Caco-2 (cell line): ENCODE measurements around the gene MKX. TPM values are rescaled to one million over a fixed set of nuclear protein-coding genes. Genes with fewer than 3 reads are reported as not detected.

Experiments
- BruUV-seq: library from RNA; stranded (reverse); fragments of 400-500 nt; replicated peaks from 2 replicates; lab custom pipeline; 2021; lab: Mats Ljungman, UMichigan
- CTCF ChIA-PET: fragments of 300-600 bp; sonication (Branson Sonifier 250); formaldehyde crosslinking; loops from one replicate; lab custom pipeline; 2022; ENCODE audit warnings: antibody characterized with exemption; lab: Charles Lee
- POLR2A ChIA-PET: fragments of 300-600 bp; sonication (Branson Sonifier 250); formaldehyde crosslinking; loops from one replicate; lab custom pipeline; 2022; ENCODE audit warnings: antibody characterized with exemption; lab: Charles Lee
- DNase-seq, 2 experiments: peaks; one replicate each; pipeline versions ENCODE4 v3.0.0 to v3.0.0-alpha.2; 2020 to 2022
- H3K27me3 ChIP-seq: replicated peaks from 2 replicates; pipeline ENCODE4 v1.6.0; 2011; ENCODE audit warnings: low read length; ENCODE audit not compliant: control insufficient read depth, insufficient read depth
- H3K36me3 ChIP-seq: 2 replicates; pipeline ENCODE4 v1.5.1; 2011; ENCODE audit warnings: low read length; ENCODE audit not compliant: control insufficient read depth, insufficient read depth
- H3K4me1 ChIP-seq: fragments of 250-450 bp; sonication (Bioruptor Pico); 2 replicates; pipeline ENCODE4 v1.5.1; 2020; ENCODE audit warnings: mild to moderate bottlenecking
- H3K4me3 ChIP-seq: 2 replicates; pipeline ENCODE4 v1.5.1; 2011; ENCODE audit warnings: low read depth, mild to moderate bottlenecking, control low read depth, low read length
- H3K9me3 ChIP-seq: fragments of 250-450 bp; sonication (Bioruptor Pico); 2 replicates; pipeline ENCODE4 v1.5.1; 2020; ENCODE audit warnings: mild to moderate bottlenecking, moderate library complexity
- H3K27ac Mint-ChIP-seq: one replicate; pipeline ENCODE4 v1.8.0; 2022; ENCODE audit warnings: mixed read lengths; ENCODE audit not compliant: unreplicated experiment
- H3K27me3 Mint-ChIP-seq: one replicate; pipeline ENCODE4 v1.8.0; 2022; ENCODE audit warnings: mixed read lengths; ENCODE audit not compliant: insufficient read depth, unreplicated experiment
- H3K36me3 Mint-ChIP-seq: one replicate; pipeline ENCODE4 v1.8.0; 2022; ENCODE audit warnings: mild to moderate bottlenecking, mixed read lengths; ENCODE audit not compliant: insufficient read depth, unreplicated experiment
- H3K4me1 Mint-ChIP-seq: one replicate; pipeline ENCODE4 v1.8.0; 2022; ENCODE audit warnings: low read depth, mixed read lengths; ENCODE audit not compliant: unreplicated experiment
- H3K4me3 Mint-ChIP-seq: one replicate; pipeline ENCODE4 v1.8.0; 2022; ENCODE audit warnings: mild to moderate bottlenecking, moderate library complexity, mixed read lengths; ENCODE audit not compliant: unreplicated experiment
- H3K9me3 Mint-ChIP-seq: one replicate; pipeline ENCODE4 v1.8.0; 2022; ENCODE audit warnings: mixed read lengths; ENCODE audit not compliant: unreplicated experiment
- CTCF ChIP-seq, 2 experiments: fragments of 200-600 bp in 1 of 2; IDR thresholded peaks; 1 replicate in 1 of 2; 2 replicates in 1 of 2; pipeline versions ENCODE4 v1.5.1 to v1.8.0; 2011 to 2022; ENCODE audit warnings: antibody characterized with exemption in 1 of 2, control low read depth in 1 of 2, inconsistent platforms in 1 of 2, low read depth in 1 of 2, low read length in 1 of 2, mild to moderate bottlenecking in 1 of 2, moderate library complexity in 1 of 2; ENCODE audit not compliant: insufficient read depth in 1 of 2, severe bottlenecking in 1 of 2, unreplicated experiment in 1 of 2
- intact Hi-C: fragments of 100-400 bp; cut with micrococcal nuclease; formaldehyde crosslinking; loops from one replicate; pipeline ENCODE4 v1.10.0; 2022; ENCODE audit not compliant: unreplicated experiment
- total RNA-seq: library from RNA; stranded (reverse); gene quantifications from 2 replicates; pipeline ENCODE4 v1.2.3, GENCODE V29; 2022

MKX gene
- total RNA-seq, 1 experiment from 2014 or later, result 0.64 TPM

- H3K36me3 Mint-ChIP-seq, result no peaks in the 10 kb centered on the region
- H3K27me3 Mint-ChIP-seq, result peaks cover 28% of the 10 kb centered on the region
- Histone ChIP-seq H3K4me3 (peak overlapping the region; percentile 75), H3K4me1 (peaks cover 25% of the 10 kb centered on the region), H3K27me3 (peaks cover 11% of the 10 kb centered on the region), H3K9me3 (no peaks in the 10 kb centered on the region), H3K36me3 (no peaks in the 10 kb centered on the region)
- no peak overlapping the region for H3K27ac Mint-ChIP-seq
- TF ChIP-seq CTCF (IDR thresholded peaks at IDR 0.05; ENCODE audit: insufficient read depth in 1 of 2, low read depth in 1 of 2, low read length in 1 of 2, severe bottlenecking in 1 of 2, unreplicated experiment in 1 of 2), result no peak
- CTCF ChIA-PET, result interaction anchor here (0.7 to 2.6 kb wide), 2 partner anchors 438 to 500 kb away, joined by 3 to 8 read pairs; no protein-coding TSS in a partner anchor
- H3K4me3 Mint-ChIP-seq, result peak overlapping the region; percentile 75
- peaks cover 5% of the 10 kb centered on the region for H3K4me1 Mint-ChIP-seq
- BruUV-seq, result no TSS peak
- H3K9me3 Mint-ChIP-seq, result no peaks in the 10 kb centered on the region
- intact Hi-C loops, result loop anchor here (1.0 to 5.0 kb wide), 3 partner anchors 437 to 641 kb away; no protein-coding TSS in a partner anchor
- peak in 1 of 2 experiments; percentile 15 for DNase-seq
- POLR2A ChIA-PET, result no interaction called here
Observed at GRCh38 chr10:27741173-27742091, 4.2 kb downstream of the MKX start.

DNA sequence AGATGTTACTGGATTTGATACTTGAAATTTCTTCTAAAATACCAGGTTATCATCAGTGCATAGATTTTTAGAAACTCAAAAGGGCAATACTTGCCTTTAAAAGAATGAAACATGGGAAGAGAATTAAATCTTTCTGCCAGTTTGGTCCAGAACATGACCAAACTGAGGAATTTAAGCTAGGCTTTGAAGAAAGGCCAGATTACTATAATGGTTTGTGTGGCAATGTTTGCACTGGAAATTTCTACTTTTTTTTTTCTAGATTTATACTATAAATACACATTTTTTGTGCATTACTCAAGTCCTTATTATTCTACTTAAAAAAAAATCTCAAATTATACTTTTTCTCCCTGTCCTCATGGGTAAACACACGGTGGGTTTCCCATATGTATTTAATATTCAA is 9.2 kb downstream of the MKX start:
- intact Hi-C loops, result no loop called here
- no peak overlapping the region for H3K4me3 ChIP-seq
- no peaks in the 10 kb centered on the region for H3K4me1 ChIP-seq
- Mint-ChIP-seq H3K27me3 (peaks cover 14% of the 10 kb centered on the region), H3K4me3 (no peak overlapping the region), H3K9me3 (no peaks in the 10 kb centered on the region), H3K36me3 (no peaks in the 10 kb centered on the region), H3K4me1 (no peaks in the 10 kb centered on the region), H3K27ac (no peak overlapping the region)
- ChIA-PET POLR2A (interaction anchor here (0.6 kb wide), 1 partner anchor 205 kb away, joined by 4 read pairs; no protein-coding TSS in a partner anchor), CTCF (no interaction called here)
- no peaks in the 10 kb centered on the region; the same call in 1 of the 2 replicates for H3K27me3 ChIP-seq
- BruUV-seq, result no TSS peak
- no peak for DNase-seq
- H3K9me3 ChIP-seq, result no peaks in the 10 kb centered on the region
- no peaks in the 10 kb centered on the region for H3K36me3 ChIP-seq
- TF ChIP-seq CTCF (IDR thresholded peaks at IDR 0.05; ENCODE audit: insufficient read depth in 1 of 2, low read depth in 1 of 2, low read length in 1 of 2, severe bottlenecking in 1 of 2, unreplicated experiment in 1 of 2), result no peak

DNA sequence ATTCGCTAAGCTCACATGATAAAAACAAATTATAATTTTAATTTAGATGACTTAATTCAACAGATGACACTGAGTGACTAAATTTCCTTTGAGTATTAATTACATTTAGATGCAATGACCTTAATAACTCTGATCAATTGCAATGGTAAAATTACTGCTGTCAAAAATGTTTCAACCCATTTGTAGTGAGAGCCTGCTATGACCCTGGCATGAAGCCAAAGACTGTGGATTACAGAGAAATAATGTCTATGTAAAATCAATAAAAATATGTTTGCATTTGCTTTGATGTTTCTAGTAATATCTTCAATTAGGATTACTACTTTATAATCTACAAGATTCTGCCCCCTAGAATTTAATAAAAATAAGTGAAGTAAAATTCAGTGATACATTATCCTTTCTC is 15.6 kb downstream of the MKX start:
- no TSS peak for BruUV-seq
- intact Hi-C loops, result no loop called here

More for the DNA sequence above, 15.6 kb downstream of the MKX start:
- H3K9me3 ChIP-seq, result no peaks in the 10 kb centered on the region
- Mint-ChIP-seq H3K9me3 (no peaks in the 10 kb centered on the region), H3K4me3 (no peak overlapping the region), H3K36me3 (no peaks in the 10 kb centered on the region), H3K4me1 (no peaks in the 10 kb centered on the region), H3K27ac (no peak overlapping the region), H3K27me3 (peaks cover 19% of the 10 kb centered on the region)
- CTCF ChIA-PET, result no interaction called here
- POLR2A ChIA-PET, result no interaction called here
- H3K4me3 ChIP-seq, result no peak overlapping the region
- TF ChIP-seq CTCF (IDR thresholded peaks at IDR 0.05; ENCODE audit: insufficient read depth in 1 of 2, low read depth in 1 of 2, low read length in 1 of 2, severe bottlenecking in 1 of 2, unreplicated experiment in 1 of 2), result no peak
- no peaks in the 10 kb centered on the region for H3K36me3 ChIP-seq
- no peaks in the 10 kb centered on the region; the same call in 1 of the 2 replicates for H3K27me3 ChIP-seq
- DNase-seq, result no peak
- H3K4me1 ChIP-seq, result no peaks in the 10 kb centered on the region
